Coronary artery (tissue), 2 donors: ENCODE results near the gene SH3GL1.

Source experiments
- DNase-seq: peaks from one replicate; pipeline ENCODE4 v3.0.0-alpha.2; 2017; ENCODE audit warnings: low spot score
- H3K27ac ChIP-seq, 2 donors: fragments of 200-600 bp; sonication (generic); one replicate each; pipeline ENCODE4 v1.5.1; 2016 to 2019
- H3K4me3 ChIP-seq: fragments of 200-600 bp; sonication (generic); 2 replicates; pipeline ENCODE4 v1.5.1; 2016; ENCODE audit warnings: mild to moderate bottlenecking, moderate library complexity
- CTCF ChIP-seq: fragments of 200-600 bp; sonication (generic); IDR thresholded peaks from one replicate; pipeline ENCODE4 v1.5.1; 2019; ENCODE audit warnings: antibody characterized with exemption

The SH3GL1 gene

DNA sequence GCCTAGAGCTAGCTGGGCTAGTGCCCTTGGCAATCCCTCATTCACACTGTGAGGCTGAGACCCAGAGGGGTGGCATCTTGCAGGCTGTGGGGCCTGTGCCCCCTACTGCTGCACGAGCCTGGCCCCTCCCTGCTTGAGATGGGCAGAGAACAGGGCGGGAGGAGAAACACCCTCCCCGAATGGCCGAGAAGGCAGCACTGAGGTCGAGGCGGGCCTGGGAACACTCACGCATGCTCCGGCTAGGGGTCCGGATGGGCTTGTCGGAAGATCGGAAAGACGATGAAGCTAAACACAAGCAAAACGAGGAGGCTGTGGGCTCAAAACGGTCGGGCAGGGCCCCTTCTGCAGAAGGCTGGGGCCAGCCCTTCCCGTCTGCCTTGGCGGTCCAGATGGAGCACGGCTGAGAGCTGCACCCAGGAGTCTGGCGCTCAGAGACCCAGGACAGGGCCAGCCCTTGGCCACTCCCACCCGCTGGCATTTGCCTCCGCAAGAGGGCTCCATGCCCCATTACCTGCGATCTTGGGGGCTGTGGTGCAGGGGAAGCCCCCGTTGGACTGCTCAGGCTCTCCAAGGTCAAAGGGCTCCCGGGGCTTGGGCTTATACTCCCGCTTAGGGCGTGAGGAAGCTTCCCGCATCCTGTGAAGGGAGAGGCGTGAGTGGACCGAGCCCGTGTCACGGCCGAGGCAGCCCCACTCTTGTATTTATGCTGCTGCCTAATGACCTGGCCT lies 38.1 kb downstream of the SH3GL1 start:
- TF ChIP-seq CTCF: no peak
- DNase-seq: no peak
- Histone ChIP-seq H3K4me3 (no peak overlapping the region), H3K27ac (no peak overlapping the region)

GRCh38 chr19:4361152-4362046 lies 38.9 kb downstream of the SH3GL1 start:
- TF ChIP-seq CTCF: no peak
- DNase-seq: no peak
- H3K4me3 ChIP-seq: no peak overlapping the region
- H3K27ac ChIP-seq: no peak overlapping the region

DNA sequence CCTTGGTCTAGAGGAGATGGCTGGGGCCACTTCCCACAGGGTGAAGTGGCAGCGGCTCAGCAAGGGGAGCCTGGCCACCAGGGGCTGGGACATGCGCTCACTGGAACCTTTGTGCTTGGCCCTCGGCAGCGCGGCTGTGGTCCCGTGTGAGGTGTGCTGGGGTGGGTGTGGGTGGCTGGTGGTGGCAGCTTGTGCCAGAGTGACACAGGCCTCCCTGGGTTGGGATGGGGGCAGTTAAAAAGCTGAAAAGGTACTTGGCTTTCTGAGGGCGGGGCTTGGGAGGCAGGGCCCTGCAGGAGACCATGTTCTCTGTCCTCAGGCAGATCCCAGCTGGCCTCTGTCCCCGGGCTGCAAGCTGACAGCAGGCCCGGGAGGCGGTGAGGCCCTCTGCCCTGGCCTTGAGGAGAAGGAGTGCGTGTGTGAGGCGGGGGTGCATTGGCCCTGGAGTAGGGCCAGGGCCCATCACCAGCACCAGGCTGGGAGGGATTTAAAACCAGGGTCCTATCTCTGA lies 39.7 kb downstream of the SH3GL1 start:
- Histone ChIP-seq H3K4me3 (no peak overlapping the region), H3K27ac (no peak overlapping the region)
- no peak for DNase-seq
- TF ChIP-seq CTCF: no peak

DNA sequence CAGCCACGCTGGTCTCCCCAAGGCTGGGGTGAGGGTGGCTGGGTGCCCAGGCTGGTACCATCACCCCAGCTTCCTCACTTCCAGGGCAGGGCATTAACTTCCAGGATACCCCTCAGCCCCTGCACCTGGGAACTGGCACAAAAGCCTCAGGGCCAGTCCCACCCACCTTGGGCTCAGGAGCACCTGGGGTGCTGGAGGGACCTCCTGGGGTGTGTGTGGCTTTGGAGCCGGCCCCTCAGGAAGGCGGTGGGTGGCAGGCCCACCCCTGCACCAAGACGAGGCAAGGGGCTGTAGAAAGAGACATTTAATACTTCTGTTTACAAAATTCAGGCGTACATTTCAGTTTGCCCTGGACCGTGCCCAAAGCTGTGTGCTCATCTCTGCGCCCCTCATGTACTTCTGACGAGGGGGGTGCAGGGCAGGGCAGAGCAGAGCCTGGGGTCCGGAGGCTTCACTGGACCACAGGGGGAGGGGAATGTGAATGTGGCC lies 40.2 kb downstream of the SH3GL1 start:
- no peak for TF ChIP-seq CTCF
- DNase-seq: no peak
- Histone ChIP-seq H3K4me3 (no peak overlapping the region), H3K27ac (no peak overlapping the region)

- Histone ChIP-seq H3K4me3 (no peak overlapping the region), H3K27ac (no peak overlapping the region)
- no peak for TF ChIP-seq CTCF
- no peak for DNase-seq
These were observed 40.7 kb downstream of the SH3GL1 start for GRCh38 chr19:4359627-4360000.

GRCh38 chr19:4358709-4359626 lies 41.4 kb downstream of the SH3GL1 start:
- DNase-seq: no peak
- no peak overlapping the region for H3K4me3 ChIP-seq
- H3K27ac ChIP-seq: no peak overlapping the region
- TF ChIP-seq CTCF: no peak
